C4-2B (cell line): Measurements from ENCODE around the gene TCHP.
A peak's percentile ranks its signal among the peaks of the same experiment; 100 is the strongest.

Source experiments
- H3K27ac ChIP-seq: fragments of 450-650 bp; 2 replicates; pipeline ENCODE4 v1.5.1; 2017
- ZFX ChIP-seq: fragments of 450-650 bp; IDR thresholded peaks from 2 replicates; pipeline ENCODE4 v1.6.1; 2017
- TF ChIP-seq, protein P1 (sequence below): fragments of 450-650 bp; conservative IDR thresholded peaks from 2 replicates; pipeline ENCODE4 v1.5.1; 2017; ENCODE audit warnings: mild to moderate bottlenecking

The TCHP gene

GRCh38 chr12:109892165-109892715, 7.8 kb upstream of the TCHP start:
- no peak overlapping the region for H3K27ac ChIP-seq
- TF ChIP-seq ZFX, result no peak
- TF ChIP-seq, protein P1, sequence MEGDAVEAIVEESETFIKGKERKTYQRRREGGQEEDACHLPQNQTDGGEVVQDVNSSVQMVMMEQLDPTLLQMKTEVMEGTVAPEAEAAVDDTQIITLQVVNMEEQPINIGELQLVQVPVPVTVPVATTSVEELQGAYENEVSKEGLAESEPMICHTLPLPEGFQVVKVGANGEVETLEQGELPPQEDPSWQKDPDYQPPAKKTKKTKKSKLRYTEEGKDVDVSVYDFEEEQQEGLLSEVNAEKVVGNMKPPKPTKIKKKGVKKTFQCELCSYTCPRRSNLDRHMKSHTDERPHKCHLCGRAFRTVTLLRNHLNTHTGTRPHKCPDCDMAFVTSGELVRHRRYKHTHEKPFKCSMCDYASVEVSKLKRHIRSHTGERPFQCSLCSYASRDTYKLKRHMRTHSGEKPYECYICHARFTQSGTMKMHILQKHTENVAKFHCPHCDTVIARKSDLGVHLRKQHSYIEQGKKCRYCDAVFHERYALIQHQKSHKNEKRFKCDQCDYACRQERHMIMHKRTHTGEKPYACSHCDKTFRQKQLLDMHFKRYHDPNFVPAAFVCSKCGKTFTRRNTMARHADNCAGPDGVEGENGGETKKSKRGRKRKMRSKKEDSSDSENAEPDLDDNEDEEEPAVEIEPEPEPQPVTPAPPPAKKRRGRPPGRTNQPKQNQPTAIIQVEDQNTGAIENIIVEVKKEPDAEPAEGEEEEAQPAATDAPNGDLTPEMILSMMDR, result no peak

- no peak overlapping the region for H3K27ac ChIP-seq
- TF ChIP-seq ZFX, result no peak
- TF ChIP-seq, protein P1, result no peak
Measured at GRCh38 chr12:109892748-109893147, 7.3 kb upstream of the TCHP start.

DNA sequence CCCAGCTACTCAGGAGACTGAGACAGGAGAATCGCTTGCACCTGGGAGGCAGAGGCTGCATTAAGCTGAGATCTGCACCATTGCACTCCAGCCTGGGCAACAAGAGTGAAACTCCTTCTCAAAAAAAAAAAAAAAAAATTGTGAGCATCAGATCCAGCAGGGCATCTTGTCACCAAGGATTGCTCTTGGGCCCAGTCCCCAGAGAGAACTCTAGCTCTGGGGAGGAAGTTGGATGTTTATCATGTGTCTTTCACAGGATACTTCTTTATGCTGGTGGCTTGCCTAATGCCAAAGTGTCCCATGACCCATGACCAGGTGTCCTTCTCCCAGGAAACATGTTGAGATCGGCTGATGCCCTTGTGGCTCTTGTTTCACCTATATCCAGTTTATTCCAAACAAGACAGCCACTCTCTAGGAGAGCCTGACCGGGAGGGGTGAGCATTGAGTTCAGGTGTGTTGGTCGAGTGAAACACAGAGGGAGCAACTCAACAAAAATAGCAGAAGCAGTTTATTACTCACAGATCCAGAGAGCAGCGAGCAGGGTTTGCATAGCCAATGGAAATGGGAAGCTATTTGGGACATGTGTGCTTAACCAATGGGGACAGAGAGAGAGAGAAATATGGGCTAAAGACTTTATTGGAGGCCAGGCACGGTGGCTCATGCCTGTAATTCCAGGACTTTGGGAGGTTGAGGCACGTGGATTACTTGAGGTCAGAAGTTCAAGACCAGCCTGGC, 6.6 kb upstream of the TCHP start:
- H3K27ac ChIP-seq, result no peak overlapping the region
- TF ChIP-seq ZFX, result no peak
- TF ChIP-seq, protein P1, result no peak

- TF ChIP-seq, protein P1, result no peak
- no peak for TF ChIP-seq ZFX
- H3K27ac ChIP-seq, result no peak overlapping the region
Measured at GRCh38 chr12:109894939-109895338, 5.1 kb upstream of the TCHP start.

- no peak for TF ChIP-seq ZFX
- TF ChIP-seq, protein P1, result no peak
- no peak overlapping the region for H3K27ac ChIP-seq
Measured at GRCh38 chr12:109896188-109896587, 3.9 kb upstream of the TCHP start.

- TF ChIP-seq ZFX, result no peak
- TF ChIP-seq, protein P1, result no peak
- no peak overlapping the region for H3K27ac ChIP-seq
Measured at GRCh38 chr12:109897029-109897428, 3.0 kb upstream of the TCHP start.

- peak overlapping the region; percentile 86 for H3K27ac ChIP-seq
Measured at GRCh38 chr12:109899345-109899744, 729 bp upstream of the TCHP start.
